HG02870 (cell line): Measurements from ENCODE around the gene CREG1.

Experiments
- ATAC-seq: cut with Tn5 transposase; IDR thresholded peaks from one replicate; pipeline ENCODE4 v1.9.1; 2021; ENCODE audit warnings: mild to moderate bottlenecking, moderate library complexity; ENCODE audit not compliant: unreplicated experiment

Gene CREG1

GRCh38 chr1:167532964-167533824 is 20.4 kb downstream of the CREG1 start:
- no peak for ATAC-seq

DNA sequence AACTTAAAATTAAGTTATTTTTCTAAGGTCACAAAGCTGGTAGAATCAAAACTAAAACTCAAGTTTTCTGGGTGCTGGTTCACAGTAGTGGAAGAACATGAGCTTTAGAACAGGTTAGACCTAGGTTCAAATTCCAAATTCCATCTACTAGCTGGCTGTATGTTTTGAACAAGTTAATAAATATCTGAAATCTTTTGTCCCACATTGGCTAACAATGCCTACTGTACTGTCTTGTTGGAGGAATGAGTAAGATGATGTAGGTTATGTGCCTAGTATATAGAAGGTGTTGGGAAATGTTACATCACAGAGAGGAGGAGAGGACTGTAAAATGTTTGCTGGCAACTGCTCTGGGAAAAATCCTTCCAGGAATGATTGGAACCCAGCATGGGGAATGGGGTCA is 21.2 kb downstream of the CREG1 start:
- ATAC-seq: no peak

DNA sequence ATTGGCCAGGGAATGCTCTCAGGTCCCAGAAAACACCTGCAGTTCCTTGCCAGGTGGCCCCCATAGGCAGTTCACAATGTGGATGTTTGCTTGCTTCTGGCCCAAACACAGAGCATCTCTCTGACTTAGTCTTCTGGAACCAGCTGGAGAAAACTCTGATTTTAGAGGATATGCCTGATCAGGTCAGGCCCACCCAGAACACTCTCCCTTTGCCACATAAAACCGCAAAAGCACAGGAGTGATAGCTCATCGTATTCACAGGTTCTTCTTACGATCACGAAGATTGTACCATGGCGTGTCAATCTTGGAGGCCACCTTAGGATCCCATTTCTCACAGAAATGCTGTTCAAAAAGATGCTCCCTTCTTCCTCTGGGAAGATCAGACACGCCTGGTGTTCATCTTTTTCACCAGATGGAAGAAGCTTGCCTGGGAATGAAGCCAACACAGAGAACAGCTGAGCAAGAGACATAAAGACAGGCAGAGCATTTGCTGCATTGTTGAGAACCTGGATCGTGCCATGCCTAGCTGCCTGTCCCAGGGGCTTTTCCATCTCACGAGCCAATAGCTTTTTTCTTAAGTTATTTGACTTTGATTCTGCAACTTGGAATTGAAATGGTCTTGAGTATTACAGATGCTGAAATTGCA is 23.6 kb downstream of the CREG1 start:
- ATAC-seq: no peak

DNA sequence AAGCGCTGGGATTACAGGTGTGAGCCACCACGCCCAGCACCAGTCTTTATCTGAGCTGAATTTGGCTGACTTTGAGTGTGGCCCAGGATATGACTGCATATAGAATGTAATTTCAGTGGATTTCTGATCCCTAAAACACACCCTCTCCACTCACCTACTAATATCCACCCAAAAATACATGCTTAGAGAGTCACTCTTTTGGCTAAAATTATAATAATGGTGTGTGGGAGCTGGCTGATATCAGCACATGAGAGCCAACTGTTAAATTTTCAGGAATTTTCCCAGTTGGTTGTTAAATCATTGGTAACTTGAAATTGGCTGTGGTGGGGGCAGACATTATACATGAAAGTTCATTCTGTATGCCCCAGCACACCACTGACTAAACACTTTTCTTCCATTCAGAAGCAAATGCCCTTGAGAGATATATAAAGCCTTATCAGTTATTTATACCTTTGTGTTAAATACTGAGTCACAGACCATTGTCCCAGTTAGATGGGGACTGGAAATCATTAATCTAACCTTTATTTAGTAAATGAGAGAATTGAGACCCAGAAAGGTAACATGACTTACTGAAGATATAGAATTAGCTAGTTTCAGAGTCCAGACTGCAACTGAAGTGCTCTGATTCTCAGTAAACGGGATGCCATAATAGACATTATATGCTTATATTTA is 25.4 kb downstream of the CREG1 start:
- ATAC-seq: no peak

- ATAC-seq: no peak
Observed at GRCh38 chr1:167526667-167527383, 26.7 kb downstream of the CREG1 start.

DNA sequence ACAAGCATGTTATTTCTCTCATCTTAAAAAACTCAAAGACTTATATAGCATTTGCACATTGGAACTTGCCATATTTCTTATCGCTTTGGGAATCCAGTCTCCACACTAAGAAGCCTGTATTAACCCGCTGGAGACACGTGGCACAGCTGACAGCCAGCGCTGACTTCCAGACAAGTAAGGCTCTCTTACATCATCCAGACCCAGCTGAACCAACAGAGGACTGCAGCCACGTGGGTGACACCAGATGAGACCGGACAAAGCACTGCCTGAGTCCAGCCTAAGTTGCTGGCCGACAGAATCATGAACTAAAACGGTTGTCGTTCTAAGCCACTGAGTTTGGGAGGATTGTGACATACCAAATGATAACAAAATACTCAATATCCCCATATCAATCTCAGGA is 28.9 kb downstream of the CREG1 start:
- no peak for ATAC-seq

DNA sequence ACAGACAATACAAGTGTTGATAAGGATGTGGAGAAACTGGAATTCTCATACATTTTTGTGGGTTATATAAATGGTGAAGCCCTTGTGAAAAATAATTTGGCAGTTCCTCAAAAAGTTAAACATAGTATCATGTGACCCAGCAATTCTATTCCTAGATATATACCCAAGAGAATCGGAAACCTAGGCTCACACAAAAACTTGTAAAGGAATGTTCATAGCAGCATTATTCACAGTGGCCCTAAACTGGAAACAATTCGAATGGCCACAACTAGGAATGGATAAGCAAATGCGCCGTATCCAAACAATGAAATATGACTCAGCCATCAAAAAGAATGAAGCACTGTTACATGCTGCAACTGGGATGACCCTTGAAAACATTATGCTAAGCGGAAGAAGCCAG is 31.3 kb downstream of the CREG1 start:
- no peak for ATAC-seq

GRCh38 chr1:167520711-167521206 is 32.8 kb downstream of the CREG1 start:
- no peak for ATAC-seq

- no peak for ATAC-seq
Observed at GRCh38 chr1:167518331-167518700, 35.2 kb downstream of the CREG1 start, which contains the start of gene CD247. Gene CD247 (minus strand): TSS chr1:167518529. CDS start chr1:167518465, 64 bp downstream.

DNA sequence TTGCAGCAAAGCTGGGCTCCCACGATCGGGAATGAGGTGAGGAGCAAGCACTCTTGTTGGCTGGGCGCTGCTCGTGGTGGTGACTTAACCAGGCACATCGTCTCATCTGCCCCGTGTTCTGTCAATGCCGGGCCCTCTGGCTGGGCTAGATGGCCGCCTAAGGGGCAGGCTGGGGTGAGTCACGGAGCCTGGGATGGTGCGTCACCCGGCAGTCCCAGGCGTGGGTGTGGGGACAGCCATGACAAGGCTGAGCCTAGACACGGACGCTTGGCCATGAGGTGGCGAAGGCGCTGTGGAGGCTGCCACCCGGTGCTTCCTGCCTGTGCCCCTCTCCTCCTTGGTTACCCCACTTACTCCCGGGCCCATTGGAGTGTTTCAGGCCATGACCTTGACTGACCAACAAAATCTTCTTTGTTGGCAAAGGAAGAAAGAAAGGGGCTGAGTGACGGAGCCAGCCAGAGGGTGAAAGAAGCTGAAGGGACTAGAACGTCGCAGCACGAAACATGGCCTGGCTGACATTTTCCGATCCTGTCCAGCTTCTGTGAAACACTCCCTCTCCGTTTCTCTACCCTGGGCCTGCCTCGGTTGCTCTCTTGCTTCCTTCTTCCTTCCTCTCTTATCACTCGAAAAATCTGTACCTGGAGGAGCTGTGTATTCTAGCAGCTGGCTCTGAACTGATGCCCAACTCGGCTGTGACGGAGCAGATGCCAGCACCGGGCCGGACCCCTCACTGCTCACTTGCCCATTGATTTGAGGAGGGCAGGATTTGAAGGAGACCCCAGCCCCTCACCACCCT is 35.8 kb downstream of the CREG1 start:
- no peak for ATAC-seq

- ATAC-seq: no peak
Observed at GRCh38 chr1:167516404-167517388, 36.9 kb downstream of the CREG1 start.

DNA sequence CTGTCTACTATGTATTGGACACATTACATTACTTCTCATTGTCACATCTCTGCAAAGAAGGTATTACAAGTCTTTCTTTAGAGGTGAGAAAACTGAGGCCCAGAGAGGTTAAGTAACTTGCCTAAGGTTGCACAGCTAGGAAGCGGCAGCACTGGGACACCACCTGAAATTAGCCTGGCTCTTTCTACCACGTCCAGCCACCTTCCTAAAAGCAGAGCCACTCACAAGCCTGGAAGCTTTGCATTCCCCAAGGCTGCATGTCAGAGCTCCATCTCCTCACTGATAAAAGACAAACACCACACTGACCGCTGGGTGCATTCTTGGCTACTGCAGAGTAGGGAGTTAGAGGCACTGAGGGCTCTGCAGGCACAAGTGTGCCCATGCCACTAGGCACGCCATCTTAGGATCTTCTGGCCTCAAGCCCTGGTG is 37.7 kb downstream of the CREG1 start:
- ATAC-seq: no peak

DNA sequence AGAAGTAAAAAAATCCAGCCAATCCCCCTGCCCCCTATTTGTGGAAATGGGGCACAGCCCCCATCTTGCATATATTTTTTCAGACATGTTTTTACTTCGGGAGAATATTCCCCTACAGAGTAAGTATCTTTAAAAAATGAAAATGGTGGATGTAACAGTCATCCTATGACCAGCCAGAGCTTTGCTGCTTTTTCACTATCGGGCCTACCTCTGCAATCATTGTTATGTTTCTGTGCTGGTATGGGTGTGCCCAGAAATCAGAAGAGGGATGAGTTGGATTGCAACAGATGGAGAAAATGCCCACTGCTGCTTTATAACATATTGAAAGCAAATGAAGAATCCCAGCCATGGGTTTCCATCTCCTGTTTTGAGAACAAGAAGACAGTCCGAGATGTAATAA is 38.1 kb downstream of the CREG1 start:
- no peak for ATAC-seq

GRCh38 chr1:167514288-167514687 is 39.3 kb downstream of the CREG1 start:
- no peak for ATAC-seq

GRCh38 chr1:167512046-167512654 is 41.4 kb downstream of the CREG1 start:
- ATAC-seq: no peak

- ATAC-seq: no peak
Observed at GRCh38 chr1:167511374-167511986, 42.1 kb downstream of the CREG1 start.

GRCh38 chr1:167510881-167511280 is 42.7 kb downstream of the CREG1 start:
- ATAC-seq: no peak

GRCh38 chr1:167510244-167510643 is 43.3 kb downstream of the CREG1 start:
- no peak for ATAC-seq
